CD4-positive, alpha-beta T cell treated with Interleukin-6 at 100 ng/mL for 8 hours (primary cell): Measurements from ENCODE around the gene ZNHIT1.
"Not testable (repeated sequence)": the region's sequence is repeated elsewhere in the genome, so short reads cannot be mapped to it uniquely, and the experiment has no call there.

Experiments used
- DNase-seq: peaks from one replicate; pipeline ENCODE4 v3.0.0-alpha.2; 2020; ENCODE audit warnings: mixed read lengths, low spot score

ZNHIT1 gene

GRCh38 chr7:101186844-101187428 is 31.0 kb upstream of the ZNHIT1 start:
- DNase-seq, result no peak

- DNase-seq, result no peak
These were observed 28.9 kb upstream of the ZNHIT1 start for GRCh38 chr7:101189109-101189508.

- no peak for DNase-seq
These were observed 22.1 kb upstream of the ZNHIT1 start for GRCh38 chr7:101195884-101196283.

GRCh38 chr7:101197991-101198390 is 20.0 kb upstream of the ZNHIT1 start:
- no peak for DNase-seq

- DNase-seq, result no peak
These were observed 19.5 kb upstream of the ZNHIT1 start for GRCh38 chr7:101198476-101198875.

GRCh38 chr7:101199522-101199921 is 18.4 kb upstream of the ZNHIT1 start:
- DNase-seq, result not testable (repeated sequence)

- no peak for DNase-seq
These were observed 17.5 kb upstream of the ZNHIT1 start for GRCh38 chr7:101200504-101200861.

GRCh38 chr7:101200862-101201599 is 16.9 kb upstream of the ZNHIT1 start, which contains the start of gene MOGAT3:
Gene MOGAT3 (minus strand): TSS chr7:101201036. CDS start chr7:101200854, 182 bp downstream.
- no peak for DNase-seq

GRCh38 chr7:101201695-101202602 is 16.0 kb upstream of the ZNHIT1 start:
- no peak for DNase-seq

- DNase-seq, result no peak
These were observed 15.4 kb upstream of the ZNHIT1 start for GRCh38 chr7:101202603-101202918.

GRCh38 chr7:101203740-101204738 is 13.9 kb upstream of the ZNHIT1 start:
- not testable (repeated sequence) for DNase-seq

GRCh38 chr7:101205901-101206664 is 11.9 kb upstream of the ZNHIT1 start:
- DNase-seq, result no peak

GRCh38 chr7:101206665-101207042 is 11.3 kb upstream of the ZNHIT1 start:
- DNase-seq, result no peak

- no peak for DNase-seq
These were observed 10.5 kb upstream of the ZNHIT1 start for GRCh38 chr7:101207459-101207858.

- DNase-seq, result no peak
These were observed 9.2 kb upstream of the ZNHIT1 start for GRCh38 chr7:101208794-101209193.

- no peak for DNase-seq
These were observed 7.8 kb upstream of the ZNHIT1 start for GRCh38 chr7:101210143-101210542.

- DNase-seq, result no peak
These were observed 6.5 kb upstream of the ZNHIT1 start for GRCh38 chr7:101211501-101211900.

GRCh38 chr7:101212014-101212413 is 6.0 kb upstream of the ZNHIT1 start:
- DNase-seq, result no peak

GRCh38 chr7:101216001-101216859 is 1.7 kb upstream of the ZNHIT1 start:
- no peak for DNase-seq

- no peak for DNase-seq
These were observed 1.0 kb upstream of the ZNHIT1 start for GRCh38 chr7:101216860-101217387.
